Gastrocnemius medialis (tissue), 4 donors: ENCODE data around the gene RSPRY1. TPM values are rescaled to one million over a fixed set of nuclear protein-coding genes. Genes with fewer than 3 reads are reported as not detected.

Experiments
- ATAC-seq, 2 donors: fragments of 150-250 bp; one replicate each; pipeline ENCODE4 v1.9.1; 2016
- DNase-seq, 2 donors: peaks; one replicate each; pipeline ENCODE4 v3.0.0-alpha.2; 2019
- H3K27ac ChIP-seq, 4 donors: fragments of 200-600 bp; sonication (generic); 1 replicate in 1 of 4; 2 replicates in 3 of 4; pipeline ENCODE4 v1.5.1; 2016 to 2018; ENCODE audit warnings: mild to moderate bottlenecking in 2 of 4, moderate library complexity in 1 of 4
- H3K27me3 ChIP-seq, 3 donors: fragments of 200-600 bp; sonication (generic) in 2 of 3; 1 replicate in 1 of 3; 2 replicates in 2 of 3; pipeline versions ENCODE4 v1.5.1 to v1.6.0; 2016 to 2019; ENCODE audit warnings: mild to moderate bottlenecking in 1 of 3, moderate library complexity in 1 of 3
- H3K36me3 ChIP-seq, 2 donors: fragments of 200-600 bp; sonication (generic) in 1 of 2; one replicate each; pipeline ENCODE4 v1.5.1; 2017 to 2018
- H3K4me1 ChIP-seq, 2 donors: fragments of 200-600 bp; sonication (generic) in 1 of 2; one replicate each; pipeline ENCODE4 v1.5.1; 2016 to 2017; ENCODE audit warnings: mild to moderate bottlenecking in 2 of 2
- H3K4me3 ChIP-seq, 4 donors: fragments of 200-600 bp; sonication (generic) in 3 of 4; 1 replicate in 1 of 4; 2 replicates in 3 of 4; pipeline ENCODE4 v1.5.1; 2016 to 2019; ENCODE audit warnings: mild to moderate bottlenecking in 2 of 4
- H3K9me3 ChIP-seq, 3 donors: fragments of 200-600 bp; sonication (generic) in 2 of 3; 1 replicate in 1 of 3; 2 replicates in 2 of 3; pipeline ENCODE4 v1.5.1; 2016 to 2019
- POLR2A ChIP-seq, 2 donors: fragments of 450-650 bp; IDR thresholded peaks; one replicate each; pipeline ENCODE4 v1.6.1; 2017; ENCODE audit warnings: antibody characterized with exemption in 2 of 2, mild to moderate bottlenecking in 2 of 2, moderate library complexity in 2 of 2
- in situ Hi-C, 4 donors: fragments of 200-750 bp; cut with MboI; loops; one replicate each; pipeline versions ENCODE4 v1.15.0 to v1.8.0; 2017; ENCODE audit warnings: low sequenced_read_pairs in 4 of 4
- intact Hi-C: fragments of 100-400 bp; cut with DNase I; formaldehyde crosslinking; loops from one replicate; pipeline ENCODE4 v1.15.1; 2023; ENCODE audit warnings: low total_unique reads
- total RNA-seq, 4 donors: library from RNA; depleted of rRNA; stranded (reverse); fragments of >200 nt; gene quantifications; one replicate each; pipeline versions ENCODE4 v1.1.0 to v1.2.3, GENCODE V29; 2016
- TF ChIP-seq, protein P1 (sequence below), 5 experiments: fragments of 450-650 bp in 3 of 5; fragments of 200-600 bp in 2 of 5; sonication (generic) in 2 of 5; IDR thresholded peaks in 4 of 5; conservative IDR thresholded peaks in 1 of 5; 1 replicate in 4 of 5; 2 replicates in 1 of 5; pipeline ENCODE4 v1.5.1; 2016 to 2019; ENCODE audit warnings: antibody characterized with exemption in 5 of 5, mild to moderate bottlenecking in 3 of 5, moderate library complexity in 3 of 5

RSPRY1 gene
- total RNA-seq, 4 donors from 2014 or later = 15.4 to 24.1 (median 20.7) TPM

DNA sequence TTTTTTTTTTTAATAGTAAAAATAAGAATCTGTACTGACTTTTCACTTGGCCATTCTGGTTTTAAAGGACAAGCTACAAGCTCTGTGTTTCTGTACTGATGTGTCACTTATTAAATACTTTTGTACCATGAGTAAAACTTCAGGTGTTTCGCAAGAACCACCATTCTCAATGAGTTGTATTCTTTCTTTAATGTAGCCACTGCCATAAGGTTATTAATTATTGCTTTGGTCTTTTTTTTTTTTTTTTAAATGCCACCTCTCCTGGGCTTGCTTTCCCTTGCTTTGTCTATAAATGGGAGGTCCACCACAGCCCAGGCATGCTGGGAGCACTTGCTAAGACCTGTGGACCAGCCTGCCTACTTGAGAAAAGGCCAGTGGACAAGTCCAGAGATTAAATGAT is 67.3 kb downstream of the RSPRY1 start:
- H3K36me3 ChIP-seq = peaks cover 0 to 85% of the 10 kb centered on the region in 2 donors
- no peak overlapping the region for H3K27ac ChIP-seq
- ATAC-seq (no peak), DNase-seq (no peak)
- no peaks in the 10 kb centered on the region for H3K9me3 ChIP-seq
- H3K4me3 ChIP-seq = no peak overlapping the region
- TF ChIP-seq POLR2A (IDR thresholded peaks at IDR 0.05) = no peak
- TF ChIP-seq, protein P1, sequence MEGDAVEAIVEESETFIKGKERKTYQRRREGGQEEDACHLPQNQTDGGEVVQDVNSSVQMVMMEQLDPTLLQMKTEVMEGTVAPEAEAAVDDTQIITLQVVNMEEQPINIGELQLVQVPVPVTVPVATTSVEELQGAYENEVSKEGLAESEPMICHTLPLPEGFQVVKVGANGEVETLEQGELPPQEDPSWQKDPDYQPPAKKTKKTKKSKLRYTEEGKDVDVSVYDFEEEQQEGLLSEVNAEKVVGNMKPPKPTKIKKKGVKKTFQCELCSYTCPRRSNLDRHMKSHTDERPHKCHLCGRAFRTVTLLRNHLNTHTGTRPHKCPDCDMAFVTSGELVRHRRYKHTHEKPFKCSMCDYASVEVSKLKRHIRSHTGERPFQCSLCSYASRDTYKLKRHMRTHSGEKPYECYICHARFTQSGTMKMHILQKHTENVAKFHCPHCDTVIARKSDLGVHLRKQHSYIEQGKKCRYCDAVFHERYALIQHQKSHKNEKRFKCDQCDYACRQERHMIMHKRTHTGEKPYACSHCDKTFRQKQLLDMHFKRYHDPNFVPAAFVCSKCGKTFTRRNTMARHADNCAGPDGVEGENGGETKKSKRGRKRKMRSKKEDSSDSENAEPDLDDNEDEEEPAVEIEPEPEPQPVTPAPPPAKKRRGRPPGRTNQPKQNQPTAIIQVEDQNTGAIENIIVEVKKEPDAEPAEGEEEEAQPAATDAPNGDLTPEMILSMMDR (IDR thresholded peaks at IDR 0.05 in 4 of 5, conservative IDR thresholded peaks at IDR 0.05 in 1 of 5) = no peak
- H3K4me1 ChIP-seq = no peaks in the 10 kb centered on the region
- no peaks in the 10 kb centered on the region for H3K27me3 ChIP-seq
- in situ Hi-C loops = no loop called here
- intact Hi-C loops = no loop called here

- H3K36me3 ChIP-seq = peaks cover 0 to 61% of the 10 kb centered on the region in 2 donors
Observed at GRCh38 chr16:57255686-57256415, 69.7 kb downstream of the RSPRY1 start.

DNA sequence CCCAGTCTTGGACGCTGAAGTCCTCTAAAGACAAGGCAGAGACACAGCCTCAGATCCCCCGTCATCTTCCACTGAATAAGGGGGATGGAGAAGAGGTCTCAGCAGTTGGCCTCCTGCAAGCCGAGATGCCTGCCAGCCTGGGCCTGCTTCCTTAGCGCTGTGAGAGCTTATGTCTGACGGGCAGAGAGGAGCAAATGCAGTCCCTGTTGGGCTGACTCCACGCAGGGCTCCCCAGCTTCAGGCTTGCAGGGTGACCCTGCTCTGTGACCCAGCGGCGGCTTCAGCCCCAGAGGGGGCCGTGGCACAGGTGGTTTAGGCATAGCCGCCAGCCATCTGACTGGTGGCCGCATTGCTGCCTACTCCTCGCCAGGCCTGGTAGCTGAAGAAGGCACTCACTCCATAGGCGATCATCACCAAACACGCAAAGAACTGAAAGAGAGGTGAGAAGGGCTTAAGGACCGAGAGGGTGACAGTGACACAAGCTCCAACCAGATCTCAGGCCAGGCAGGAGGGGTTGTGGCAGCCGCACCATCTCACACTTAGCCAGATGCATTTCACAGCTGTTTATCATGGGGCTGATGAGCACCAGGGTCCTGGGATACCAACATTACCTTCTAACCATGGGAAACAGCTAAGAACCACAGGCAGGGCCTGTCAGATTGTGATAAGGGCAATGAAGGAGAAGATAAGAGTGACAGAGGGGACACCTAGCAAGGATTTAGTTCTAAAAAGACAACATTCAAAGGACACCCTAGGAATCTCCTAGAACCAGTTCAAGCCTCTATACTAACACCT is 70.7 kb downstream of the RSPRY1 start:
- intact Hi-C loops (no loop called here), in situ Hi-C loops (no loop called here)
- H3K4me1 ChIP-seq = no peaks in the 10 kb centered on the region
- H3K9me3 ChIP-seq = no peaks in the 10 kb centered on the region
- H3K4me3 ChIP-seq = no peak overlapping the region
- ATAC-seq (no peak), DNase-seq (no peak)
- H3K27me3 ChIP-seq = no peaks in the 10 kb centered on the region
- no peak overlapping the region for H3K27ac ChIP-seq
- H3K36me3 ChIP-seq = peaks cover 0 to 52% of the 10 kb centered on the region in 2 donors
- TF ChIP-seq, protein P1 (IDR thresholded peaks at IDR 0.05 in 4 of 5, conservative IDR thresholded peaks at IDR 0.05 in 1 of 5) = no peak
- no peak for TF ChIP-seq POLR2A (IDR thresholded peaks at IDR 0.05)

More at GRCh38 chr16:57255686-57256415, 69.7 kb downstream of the RSPRY1 start:
- intact Hi-C loops (no loop called here), in situ Hi-C loops (no loop called here)
- no peak for DNase-seq
- no peak overlapping the region for H3K27ac ChIP-seq
- TF ChIP-seq, protein P1 (IDR thresholded peaks at IDR 0.05 in 4 of 5, conservative IDR thresholded peaks at IDR 0.05 in 1 of 5) = no peak
- no peak for TF ChIP-seq POLR2A (IDR thresholded peaks at IDR 0.05)
- H3K4me3 ChIP-seq = no peak overlapping the region
- H3K9me3 ChIP-seq = no peaks in the 10 kb centered on the region
- no peaks in the 10 kb centered on the region for H3K27me3 ChIP-seq
- no peak for ATAC-seq
- H3K4me1 ChIP-seq = no peaks in the 10 kb centered on the region

DNA sequence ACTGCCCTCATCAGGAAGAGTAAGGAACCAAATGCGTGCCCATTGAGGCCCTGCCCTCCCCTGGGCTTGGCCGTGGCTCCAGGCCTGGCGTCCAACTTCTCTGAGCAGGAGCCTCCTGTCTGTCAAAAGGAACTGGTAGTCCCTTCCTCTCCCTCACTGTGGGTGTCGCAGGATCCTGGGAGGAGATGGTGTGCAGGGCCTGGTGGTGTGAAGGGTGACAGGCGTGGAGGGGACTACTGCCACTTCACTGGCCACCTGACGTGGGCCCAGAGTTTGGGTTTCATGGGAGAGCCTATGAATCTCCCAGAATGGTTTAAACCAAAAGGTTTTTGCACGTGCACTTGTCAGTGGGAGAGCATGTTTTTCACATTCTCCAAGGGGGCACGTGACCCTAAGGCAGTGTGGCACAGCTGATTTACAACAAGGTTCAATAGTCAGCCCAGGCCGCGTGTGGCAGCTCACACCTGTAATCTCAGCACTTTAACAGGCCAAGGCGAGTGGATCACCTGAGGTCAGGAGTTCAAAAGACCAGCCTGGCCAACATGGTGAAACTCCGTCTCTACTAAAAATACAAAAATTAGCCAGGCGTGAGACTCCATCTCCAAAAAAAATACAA is 71.4 kb downstream of the RSPRY1 start:
- H3K27ac ChIP-seq = no peak overlapping the region
- intact Hi-C loops = no loop called here
- H3K4me1 ChIP-seq = no peaks in the 10 kb centered on the region
- no peak overlapping the region for H3K4me3 ChIP-seq
- H3K36me3 ChIP-seq = peaks cover 0 to 44% of the 10 kb centered on the region in 2 donors
- DNase-seq (no peak), ATAC-seq (no peak)
- in situ Hi-C loops = no loop called here
- no peaks in the 10 kb centered on the region for H3K27me3 ChIP-seq
- TF ChIP-seq, protein P1 (IDR thresholded peaks at IDR 0.05 in 4 of 5, conservative IDR thresholded peaks at IDR 0.05 in 1 of 5) = no peak
- no peak for TF ChIP-seq POLR2A (IDR thresholded peaks at IDR 0.05)
- no peaks in the 10 kb centered on the region for H3K9me3 ChIP-seq
